Cardiac fibroblast (primary cell): ENCODE data around the gene NPDC1.
"Not testable (repeated sequence)": the region's sequence is repeated elsewhere in the genome, so short reads cannot be mapped to it uniquely, and the experiment has no call there.

Experiments
- DNase-seq, 2 donors: peaks; one replicate each; pipeline versions ENCODE4 v3.0.0 to v3.0.0-alpha.2; 2010; ENCODE audit warnings: low read depth in 2 of 2
- H3K4me3 ChIP-seq, 2 donors: replicated peaks in 1 of 2; 1 replicate in 1 of 2; 2 replicates in 1 of 2; pipeline ENCODE4 v1.5.1; 2011; ENCODE audit warnings: low read depth in 2 of 2, low read length in 2 of 2, mild to moderate bottlenecking in 2 of 2, moderate library complexity in 1 of 2
- CTCF ChIP-seq: IDR thresholded peaks from one replicate; pipeline ENCODE4 v1.5.1; 2011; ENCODE audit warnings: low read depth, mild to moderate bottlenecking, low read length, inconsistent platforms

Gene NPDC1

GRCh38 chr9:137034039-137034708, 11.8 kb downstream of the NPDC1 start:
- DNase-seq = no peak
- H3K4me3 ChIP-seq = no peak overlapping the region
- TF ChIP-seq CTCF = no peak

- DNase-seq, H3K4me3 ChIP-seq: not testable (repeated sequence)
These were observed 12.5 kb downstream of the NPDC1 start for GRCh38 chr9:137033481-137033880.

DNA sequence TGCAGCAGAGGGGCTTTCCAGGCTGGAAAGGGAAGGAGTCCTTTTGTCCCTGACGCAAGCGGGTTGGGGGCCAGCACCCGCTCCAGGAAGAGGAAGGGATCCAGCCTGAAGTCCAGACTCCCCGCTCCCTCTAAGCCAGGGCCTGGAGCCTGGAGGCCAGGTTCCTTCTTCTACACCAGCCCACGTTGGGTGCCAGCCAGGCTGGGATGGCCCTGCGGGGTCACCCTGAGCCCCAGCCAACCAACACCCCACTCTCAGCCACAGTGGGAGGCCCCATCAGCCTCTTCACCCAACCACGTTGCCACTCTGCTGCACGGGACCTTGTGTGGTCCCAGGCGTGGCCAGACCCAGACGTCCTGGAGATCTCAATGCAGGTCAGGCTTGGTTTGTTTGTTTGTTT, 13.1 kb downstream of the NPDC1 start:
- no peak for DNase-seq
- no peak overlapping the region for H3K4me3 ChIP-seq
- TF ChIP-seq CTCF = no peak

DNA sequence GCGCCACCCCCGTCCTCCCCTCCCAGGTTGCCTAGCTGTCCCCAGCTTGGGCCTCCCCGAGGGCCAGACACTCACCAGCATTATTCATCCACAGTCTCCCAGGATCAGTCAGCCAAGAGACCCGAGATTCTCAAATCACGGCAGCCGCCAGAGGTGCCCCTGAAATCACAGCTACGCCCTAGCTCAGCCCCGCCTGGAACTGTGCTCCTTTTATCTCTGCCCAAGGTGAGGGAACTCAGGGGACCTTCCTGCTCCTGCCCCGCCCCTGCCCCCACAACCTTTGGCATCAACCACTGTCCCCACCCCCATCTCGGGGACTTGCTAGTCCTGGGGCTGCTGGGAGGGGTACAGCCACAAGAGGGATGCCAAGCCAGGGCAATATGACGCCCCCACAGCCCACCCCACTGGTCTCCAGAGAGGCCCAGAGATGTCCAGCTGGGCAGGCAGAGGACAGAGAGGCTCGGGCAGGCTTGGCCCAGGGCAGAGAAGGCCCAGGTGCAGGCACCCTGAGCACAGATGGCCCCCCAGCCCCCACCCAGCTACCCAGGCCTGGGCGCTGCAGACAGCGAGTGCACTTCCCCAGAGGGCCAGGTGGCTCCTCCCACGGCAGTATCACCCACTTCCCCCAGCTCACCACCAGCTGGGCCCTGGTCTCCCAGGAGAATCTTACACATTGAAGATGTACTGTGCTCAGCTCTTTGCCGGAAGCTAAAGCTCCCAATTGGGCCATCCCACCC, 13.9 kb downstream of the NPDC1 start, which contains the start of gene FUT7:
TSS of gene FUT7 (minus strand) at position 185 of the 737 bp plus-strand sequence. CDS start at position 88, 97 bp downstream.
- no peak within 1 kb of the TSS for H3K4me3 ChIP-seq
- no peak for DNase-seq
- TF ChIP-seq CTCF = no peak

DNA sequence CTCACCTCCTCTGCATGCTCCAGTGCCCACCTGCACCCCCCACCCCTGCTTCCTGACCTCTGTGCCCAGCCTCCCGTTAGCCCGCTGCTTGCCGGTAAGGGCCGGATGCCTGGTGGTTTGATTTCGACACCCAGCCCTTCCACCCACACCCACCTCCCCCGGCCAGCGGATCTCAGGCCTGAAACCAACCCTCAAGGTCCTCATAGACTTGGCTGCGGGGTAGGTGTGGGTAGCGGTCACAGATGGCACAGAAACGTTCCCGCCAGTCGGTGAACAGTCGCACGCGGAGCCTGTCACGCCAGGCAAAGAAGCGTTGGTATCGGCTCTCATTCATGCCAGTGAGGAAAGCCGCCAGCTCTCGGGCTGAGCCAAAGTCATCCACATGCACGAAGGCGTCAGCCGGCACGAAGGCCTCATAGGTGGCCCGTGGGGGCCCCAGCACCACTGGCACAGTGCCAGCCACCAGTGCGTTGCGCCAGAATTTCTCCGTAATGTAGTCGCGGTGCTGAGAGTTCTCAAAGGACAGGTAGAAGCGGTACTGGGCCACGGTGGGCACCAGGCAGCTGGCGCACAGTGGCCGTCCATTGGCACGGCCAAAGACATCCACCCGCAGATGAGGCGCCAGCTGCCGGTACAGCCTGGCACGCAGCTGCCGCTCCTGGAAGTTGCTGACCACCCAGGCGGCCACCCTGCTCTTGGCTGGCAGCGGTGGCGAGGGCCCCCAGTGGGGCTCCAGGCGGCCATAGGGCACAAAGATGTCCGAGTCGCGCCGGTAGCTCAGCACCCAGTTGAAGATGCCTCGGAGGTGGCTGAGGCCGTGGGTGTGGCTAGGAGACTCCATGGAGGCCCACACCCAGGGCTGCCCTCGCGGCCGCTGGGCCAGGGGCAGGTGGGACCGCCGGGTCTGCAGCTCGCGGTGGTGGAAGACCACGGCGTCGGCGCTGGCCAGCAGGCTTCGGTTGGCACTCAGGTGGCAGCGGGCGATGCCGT, 15.1 kb downstream of the NPDC1 start:
- TF ChIP-seq CTCF = no peak
- H3K4me3 ChIP-seq = no peak overlapping the region
- no peak for DNase-seq

GRCh38 chr9:137030006-137030405, 16.0 kb downstream of the NPDC1 start:
- no peak for DNase-seq
- no peak overlapping the region for H3K4me3 ChIP-seq
- TF ChIP-seq CTCF = no peak
